SU-DHL-6 (cell line): ENCODE results near the gene FAM114A2.

Experiments used
- CTCF ChIP-seq: fragments of 200-600 bp; sonication (generic); IDR thresholded peaks from one replicate; pipeline ENCODE4 v1.5.1; 2017; ENCODE audit warnings: antibody characterized with exemption, mild to moderate bottlenecking, low read length, moderate library complexity; ENCODE audit not compliant: insufficient read depth, poor library complexity, severe bottlenecking
- EZH2phosphoT487 ChIP-seq: fragments of 200-600 bp; sonication (generic), shearing (Covaris generic); conservative IDR thresholded peaks from 2 replicates; pipeline ENCODE4 v1.6.1; 2018; ENCODE audit warnings: mild to moderate bottlenecking, antibody characterized with exemption, low read length, moderate library complexity, mixed read lengths

GRCh38 chr5:154053468-154053867, 14.8 kb upstream of the FAM114A2 start:
- TF ChIP-seq CTCF (no peak), EZH2phosphoT487 (no peak)
